ENCODE results near the gene OR52A1. TPM values are rescaled to one million over a fixed set of nuclear protein-coding genes. Genes with fewer than 3 reads are reported as not detected.

The OR52A1 gene
- total and polyA plus RNA-seq, 2 of the 4 experiments (the other 2 are of a cell fraction), result not detected

GRCh38 chr11:5118893-5119292, 35.7 kb downstream of the OR52A1 start:
- ATAC-seq (ENCODE audit: low read depth) (no peak), DNase-seq (no peak)
- no peaks in the 10 kb centered on the region for H3K4me1 ChIP-seq (ENCODE audit: control insufficient read depth, insufficient read depth, low read length)
- H3K23ac ChIP-seq (ENCODE audit: low read depth, low read length), result no peak overlapping the region
- no peak overlapping the region for H3K56ac ChIP-seq (ENCODE audit: extremely low read depth, insufficient read depth, low read length)
- no peak overlapping the region for H4K5ac ChIP-seq (ENCODE audit: low read depth, low read length)
- no peak overlapping the region for H3K4me3 ChIP-seq (ENCODE audit: insufficient read depth, low read depth, low read length)
- H3K9me1 ChIP-seq (ENCODE audit: insufficient read depth, low read length), result no peaks in the 10 kb centered on the region
- no peak overlapping the region for H3K27ac ChIP-seq (ENCODE audit: insufficient read depth, low read length)
- no peaks in the 10 kb centered on the region for H3K9me3 ChIP-seq (ENCODE audit: control insufficient read depth, insufficient read depth, low read length)
- H4K20me1 ChIP-seq (ENCODE audit: insufficient read depth, low read length), result no peaks in the 10 kb centered on the region
- no peak overlapping the region for H2AK5ac ChIP-seq (ENCODE audit: low read depth, low read length)
- H3K18ac ChIP-seq (ENCODE audit: low read depth, low read length), result no peak overlapping the region
- no peak overlapping the region for H3K4ac ChIP-seq (ENCODE audit: low read depth, low read length)
- dilution Hi-C loops (cut with HindIII; ENCODE audit: low sequenced_read_pairs, unreplicated experiment), result no loop called here
- in situ Hi-C loops (cut with MboI; ENCODE audit: low sequenced_read_pairs), result no loop called here
- TF ChIP-seq MXI1 (IDR thresholded peaks at IDR 0.05; ENCODE audit: borderline replicate concordance, low read depth, low read length), result no peak
- TF ChIP-seq CHD1 (IDR thresholded peaks at IDR 0.05; ENCODE audit: low read depth, low read length), result no peak
- TF ChIP-seq, protein P1, sequence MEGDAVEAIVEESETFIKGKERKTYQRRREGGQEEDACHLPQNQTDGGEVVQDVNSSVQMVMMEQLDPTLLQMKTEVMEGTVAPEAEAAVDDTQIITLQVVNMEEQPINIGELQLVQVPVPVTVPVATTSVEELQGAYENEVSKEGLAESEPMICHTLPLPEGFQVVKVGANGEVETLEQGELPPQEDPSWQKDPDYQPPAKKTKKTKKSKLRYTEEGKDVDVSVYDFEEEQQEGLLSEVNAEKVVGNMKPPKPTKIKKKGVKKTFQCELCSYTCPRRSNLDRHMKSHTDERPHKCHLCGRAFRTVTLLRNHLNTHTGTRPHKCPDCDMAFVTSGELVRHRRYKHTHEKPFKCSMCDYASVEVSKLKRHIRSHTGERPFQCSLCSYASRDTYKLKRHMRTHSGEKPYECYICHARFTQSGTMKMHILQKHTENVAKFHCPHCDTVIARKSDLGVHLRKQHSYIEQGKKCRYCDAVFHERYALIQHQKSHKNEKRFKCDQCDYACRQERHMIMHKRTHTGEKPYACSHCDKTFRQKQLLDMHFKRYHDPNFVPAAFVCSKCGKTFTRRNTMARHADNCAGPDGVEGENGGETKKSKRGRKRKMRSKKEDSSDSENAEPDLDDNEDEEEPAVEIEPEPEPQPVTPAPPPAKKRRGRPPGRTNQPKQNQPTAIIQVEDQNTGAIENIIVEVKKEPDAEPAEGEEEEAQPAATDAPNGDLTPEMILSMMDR (conservative IDR thresholded peaks at IDR 0.05; ENCODE audit: low read depth, low read length), result no peak
- no peak for TF ChIP-seq BHLHE40 (IDR thresholded peaks at IDR 0.05; ENCODE audit: low read depth, low read length)
- no peak for TF ChIP-seq RAD21 (IDR thresholded peaks at IDR 0.05; ENCODE audit: low read length)
- no peak for TF ChIP-seq NFE2L2 (IDR thresholded peaks at IDR 0.05; ENCODE audit: low read depth, low read length)
- no peak for TF ChIP-seq POLR2A (IDR thresholded peaks at IDR 0.05; ENCODE audit: low read depth, low read length)
- TF ChIP-seq FOS (IDR thresholded peaks at IDR 0.05; ENCODE audit: low read depth, low read length), result no peak
- no peak for TF ChIP-seq SMC3 (IDR thresholded peaks at IDR 0.05; ENCODE audit: low read depth, low read length)
- no peak for TF ChIP-seq MAFK (IDR thresholded peaks at IDR 0.05; ENCODE audit: low read depth, low read length)
- TF ChIP-seq RCOR1 (IDR thresholded peaks at IDR 0.05; ENCODE audit: insufficient replicate concordance, low read length), result no peak
- no peak for TF ChIP-seq CEBPB (IDR thresholded peaks at IDR 0.05; ENCODE audit: low read depth, low read length)
- no peak for TF ChIP-seq MAZ (IDR thresholded peaks at IDR 0.05; ENCODE audit: borderline replicate concordance, low read depth, low read length)
- TF ChIP-seq RFX5 (IDR thresholded peaks at IDR 0.05; ENCODE audit: low read depth, low read length), result no peak
- no peak for TF ChIP-seq ELK1 (IDR thresholded peaks at IDR 0.05; ENCODE audit: borderline replicate concordance, low read depth, low read length)
- TF ChIP-seq, protein P2, sequence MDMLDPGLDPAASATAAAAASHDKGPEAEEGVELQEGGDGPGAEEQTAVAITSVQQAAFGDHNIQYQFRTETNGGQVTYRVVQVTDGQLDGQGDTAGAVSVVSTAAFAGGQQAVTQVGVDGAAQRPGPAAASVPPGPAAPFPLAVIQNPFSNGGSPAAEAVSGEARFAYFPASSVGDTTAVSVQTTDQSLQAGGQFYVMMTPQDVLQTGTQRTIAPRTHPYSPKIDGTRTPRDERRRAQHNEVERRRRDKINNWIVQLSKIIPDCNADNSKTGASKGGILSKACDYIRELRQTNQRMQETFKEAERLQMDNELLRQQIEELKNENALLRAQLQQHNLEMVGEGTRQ (IDR thresholded peaks at IDR 0.05; ENCODE audit: low read depth, low read length), result no peak
- H3K36me3 ChIP-seq (ENCODE audit: control insufficient read depth, insufficient read depth, low read length), result no peaks in the 10 kb centered on the region
- H2BK120ac ChIP-seq (ENCODE audit: low read depth, low read length), result no peak overlapping the region
- no peak overlapping the region for H3K9ac ChIP-seq (ENCODE audit: low read depth, low read length)
- CTCF ChIA-PET, result no interaction called here
- H3K79me1 ChIP-seq (ENCODE audit: low read depth in 1 of 2, low read length in 2 of 2), result no peaks in the 10 kb centered on the region
- H3K27me3 ChIP-seq (ENCODE audit: control insufficient read depth, insufficient read depth, low read length), result no peaks in the 10 kb centered on the region
- H4K91ac ChIP-seq (ENCODE audit: insufficient read depth, low read depth, low read length), result no peak overlapping the region
- H2AFZ ChIP-seq (replicated peaks; ENCODE audit: low read length, poor library complexity), result no peak overlapping the region
- no peak overlapping the region for H3K14ac ChIP-seq (replicated peaks; ENCODE audit: low read depth, low read length)
- H3K4me2 ChIP-seq (ENCODE audit: low read depth, low read length), result no peak overlapping the region
- no peak overlapping the region for H2BK20ac ChIP-seq (ENCODE audit: low read depth, low read length)
- WGBS, 2 experiments (ENCODE audit: extremely low coverage in 2 of 2, insufficient read length in 1 of 2), result 100% methylated on average over 1 of the region's 1 CpG; no CpG with 5 or more reads in 1 of the 2 experiments
- H2BK15ac ChIP-seq (ENCODE audit: low read depth, low read length), result no peak overlapping the region
- H2BK5ac ChIP-seq (ENCODE audit: low read depth, low read length, poor library complexity, severe bottlenecking), result no peak overlapping the region
- POLR2A ChIA-PET (ENCODE audit: unreplicated experiment), result interaction anchor here (0.6 kb wide), 1 partner anchor 252 kb away, joined by 5 read pairs; no protein-coding TSS in a partner anchor
- H2AK9ac ChIP-seq (replicated peaks; ENCODE audit: low read depth, low read length, poor library complexity), result no peak overlapping the region
- no TSS peak for BruUV-seq (replicated peaks)
- H4K8ac ChIP-seq (ENCODE audit: low read depth in 2 of 2, low read length in 2 of 2), result no peak overlapping the region
- intact Hi-C loops (cut with micrococcal nuclease), result loop anchor here (1.0 kb wide), 1 partner anchor 492 kb away; no protein-coding TSS in a partner anchor
